Measurements from ENCODE around the gene PPM1E.

PPM1E gene

GRCh38 chr17:58989629-58990028, 234.0 kb downstream of the PPM1E start:
- Histone ChIP-seq H3K9me3 (ENCODE audit: control insufficient read depth, low read length) (no peaks in the 10 kb centered on the region), H3K4me3 (ENCODE audit: insufficient read depth, low read depth, low read length) (no peak overlapping the region), H3K36me3 (ENCODE audit: control insufficient read depth, insufficient read depth, low read length) (no peaks in the 10 kb centered on the region), H3K27ac (ENCODE audit: insufficient read depth, low read depth, low read length, poor library complexity, severe bottlenecking) (no peak overlapping the region), H3K27me3 (ENCODE audit: control insufficient read depth, insufficient read depth, low read length, poor library complexity, severe bottlenecking) (no peaks in the 10 kb centered on the region), H3K4me1 (ENCODE audit: control insufficient read depth, insufficient read depth, low read length) (peaks cover 11% of the 10 kb centered on the region)
- WGBS, 2 experiments, result 50 to 71% methylated on average over 1 to 2 of the region's 2 CpGs

GRCh38 chr17:58991718-58992331, 236.2 kb downstream of the PPM1E start:
- H3K4me3 ChIP-seq (ENCODE audit: insufficient read depth, low read depth, low read length), result no peak overlapping the region
- H3K4me1 ChIP-seq (ENCODE audit: control insufficient read depth, insufficient read depth, low read length), result peaks cover 11% of the 10 kb centered on the region
- H3K27ac ChIP-seq (ENCODE audit: insufficient read depth, low read depth, low read length, poor library complexity, severe bottlenecking), result no peak overlapping the region
- 95 to 98% methylated on average over 4 of the region's 4 CpGs for WGBS, 2 experiments
- no peaks in the 10 kb centered on the region for H3K36me3 ChIP-seq (ENCODE audit: control insufficient read depth, insufficient read depth, low read length)
- no peaks in the 10 kb centered on the region for H3K27me3 ChIP-seq (ENCODE audit: control insufficient read depth, insufficient read depth, low read length, poor library complexity, severe bottlenecking)
- no peaks in the 10 kb centered on the region for H3K9me3 ChIP-seq (ENCODE audit: control insufficient read depth, low read length)

- Histone ChIP-seq H3K27me3 (ENCODE audit: control insufficient read depth, insufficient read depth, low read length, poor library complexity, severe bottlenecking) (no peaks in the 10 kb centered on the region), H3K27ac (ENCODE audit: insufficient read depth, low read depth, low read length, poor library complexity, severe bottlenecking) (no peak overlapping the region), H3K36me3 (ENCODE audit: control insufficient read depth, insufficient read depth, low read length) (no peaks in the 10 kb centered on the region), H3K4me3 (ENCODE audit: insufficient read depth, low read depth, low read length) (no peak overlapping the region), H3K4me1 (ENCODE audit: control insufficient read depth, insufficient read depth, low read length) (peaks cover 4% of the 10 kb centered on the region), H3K9me3 (ENCODE audit: control insufficient read depth, low read length) (no peaks in the 10 kb centered on the region)
- WGBS, 2 experiments, result 88 to 90% methylated on average over 5 of the region's 5 CpGs
Measured at GRCh38 chr17:58993311-58993710, 237.7 kb downstream of the PPM1E start.

- no peak overlapping the region for H3K27ac ChIP-seq (ENCODE audit: insufficient read depth, low read depth, low read length, poor library complexity, severe bottlenecking)
- WGBS, 2 experiments, result 95 to 96% methylated on average over 7 of the region's 7 CpGs
Measured at GRCh38 chr17:58995247-58995940, 239.7 kb downstream of the PPM1E start.

GRCh38 chr17:58996968-58997367, 241.3 kb downstream of the PPM1E start:
- Histone ChIP-seq H3K4me1 (ENCODE audit: control insufficient read depth, insufficient read depth, low read length) (no peaks in the 10 kb centered on the region), H3K36me3 (ENCODE audit: control insufficient read depth, insufficient read depth, low read length) (no peaks in the 10 kb centered on the region), H3K9me3 (ENCODE audit: control insufficient read depth, low read length) (no peaks in the 10 kb centered on the region), H3K4me3 (ENCODE audit: insufficient read depth, low read depth, low read length) (no peak overlapping the region), H3K27me3 (ENCODE audit: control insufficient read depth, insufficient read depth, low read length, poor library complexity, severe bottlenecking) (no peaks in the 10 kb centered on the region), H3K27ac (ENCODE audit: insufficient read depth, low read depth, low read length, poor library complexity, severe bottlenecking) (no peak overlapping the region)
- 93% methylated on average over 3 of the region's 4 CpGs for WGBS, 2 experiments

More at GRCh38 chr17:58995247-58995940, 239.7 kb downstream of the PPM1E start:
- Histone ChIP-seq H3K4me3 (ENCODE audit: insufficient read depth, low read depth, low read length) (no peak overlapping the region), H3K9me3 (ENCODE audit: control insufficient read depth, low read length) (no peaks in the 10 kb centered on the region), H3K36me3 (ENCODE audit: control insufficient read depth, insufficient read depth, low read length) (no peaks in the 10 kb centered on the region), H3K4me1 (ENCODE audit: control insufficient read depth, insufficient read depth, low read length) (no peaks in the 10 kb centered on the region), H3K27me3 (ENCODE audit: control insufficient read depth, insufficient read depth, low read length, poor library complexity, severe bottlenecking) (no peaks in the 10 kb centered on the region)

GRCh38 chr17:58997756-58998553, 242.3 kb downstream of the PPM1E start:
- no peaks in the 10 kb centered on the region for H3K27me3 ChIP-seq (ENCODE audit: control insufficient read depth, insufficient read depth, low read length, poor library complexity, severe bottlenecking)
- no peaks in the 10 kb centered on the region for H3K36me3 ChIP-seq (ENCODE audit: control insufficient read depth, insufficient read depth, low read length)
- no peaks in the 10 kb centered on the region for H3K9me3 ChIP-seq (ENCODE audit: control insufficient read depth, low read length)
- no peak overlapping the region for H3K4me3 ChIP-seq (ENCODE audit: insufficient read depth, low read depth, low read length)
- WGBS, 2 experiments, result 95% methylated on average over 4 to 7 of the region's 7 CpGs
- H3K27ac ChIP-seq (ENCODE audit: insufficient read depth, low read depth, low read length, poor library complexity, severe bottlenecking), result no peak overlapping the region
- H3K4me1 ChIP-seq (ENCODE audit: control insufficient read depth, insufficient read depth, low read length), result no peaks in the 10 kb centered on the region

- Histone ChIP-seq H3K4me1 (ENCODE audit: control insufficient read depth, insufficient read depth, low read length) (no peaks in the 10 kb centered on the region), H3K36me3 (ENCODE audit: control insufficient read depth, insufficient read depth, low read length) (no peaks in the 10 kb centered on the region), H3K27ac (ENCODE audit: insufficient read depth, low read depth, low read length, poor library complexity, severe bottlenecking) (no peak overlapping the region), H3K4me3 (ENCODE audit: insufficient read depth, low read depth, low read length) (no peak overlapping the region), H3K27me3 (ENCODE audit: control insufficient read depth, insufficient read depth, low read length, poor library complexity, severe bottlenecking) (no peaks in the 10 kb centered on the region), H3K9me3 (ENCODE audit: control insufficient read depth, low read length) (no peaks in the 10 kb centered on the region)
- WGBS, 2 experiments, result 97 to 99% methylated on average over 4 of the region's 4 CpGs
Measured at GRCh38 chr17:58998871-58999270, 243.2 kb downstream of the PPM1E start.

- Histone ChIP-seq H3K4me3 (ENCODE audit: insufficient read depth, low read depth, low read length) (no peak overlapping the region), H3K4me1 (ENCODE audit: control insufficient read depth, insufficient read depth, low read length) (no peaks in the 10 kb centered on the region), H3K36me3 (ENCODE audit: control insufficient read depth, insufficient read depth, low read length) (no peaks in the 10 kb centered on the region), H3K27me3 (ENCODE audit: control insufficient read depth, insufficient read depth, low read length, poor library complexity, severe bottlenecking) (no peaks in the 10 kb centered on the region), H3K27ac (ENCODE audit: insufficient read depth, low read depth, low read length, poor library complexity, severe bottlenecking) (no peak overlapping the region), H3K9me3 (ENCODE audit: control insufficient read depth, low read length) (no peaks in the 10 kb centered on the region)
- WGBS, 2 experiments, result 85% methylated on average over 1 of the region's 1 CpG; no CpG with 5 or more reads in 1 of the 2 experiments
Measured at GRCh38 chr17:58999500-58999899, 243.8 kb downstream of the PPM1E start.

GRCh38 chr17:59000022-59000421, 244.4 kb downstream of the PPM1E start:
- Histone ChIP-seq H3K4me1 (ENCODE audit: control insufficient read depth, insufficient read depth, low read length) (no peaks in the 10 kb centered on the region), H3K27ac (ENCODE audit: insufficient read depth, low read depth, low read length, poor library complexity, severe bottlenecking) (no peak overlapping the region), H3K36me3 (ENCODE audit: control insufficient read depth, insufficient read depth, low read length) (no peaks in the 10 kb centered on the region), H3K27me3 (ENCODE audit: control insufficient read depth, insufficient read depth, low read length, poor library complexity, severe bottlenecking) (no peaks in the 10 kb centered on the region), H3K4me3 (ENCODE audit: insufficient read depth, low read depth, low read length) (no peak overlapping the region), H3K9me3 (ENCODE audit: control insufficient read depth, low read length) (no peaks in the 10 kb centered on the region)
- WGBS, 2 experiments, result 90 to 97% methylated on average over 1 of the region's 1 CpG

GRCh38 chr17:59001158-59001814, 245.6 kb downstream of the PPM1E start:
- no peak overlapping the region for H3K4me3 ChIP-seq (ENCODE audit: insufficient read depth, low read depth, low read length)
- H3K27ac ChIP-seq (ENCODE audit: insufficient read depth, low read depth, low read length, poor library complexity, severe bottlenecking), result no peak overlapping the region
- no peaks in the 10 kb centered on the region for H3K9me3 ChIP-seq (ENCODE audit: control insufficient read depth, low read length)
- WGBS, 2 experiments, result 95 to 97% methylated on average over 10 of the region's 10 CpGs
- H3K4me1 ChIP-seq (ENCODE audit: control insufficient read depth, insufficient read depth, low read length), result no peaks in the 10 kb centered on the region
- no peaks in the 10 kb centered on the region for H3K27me3 ChIP-seq (ENCODE audit: control insufficient read depth, insufficient read depth, low read length, poor library complexity, severe bottlenecking)
- no peaks in the 10 kb centered on the region for H3K36me3 ChIP-seq (ENCODE audit: control insufficient read depth, insufficient read depth, low read length)
